NCI-H2227 (cell line): ENCODE measurements around the gene NRARP.

Source experiments
- DNase-seq: peaks from one replicate; lab custom pipeline; 2025; ENCODE audit not compliant: unreplicated experiment; lab: John Stamatoyannopoulos, UW

Gene NRARP

GRCh38 chr9:137278061-137278701, 23.9 kb downstream of the NRARP start:
- no peak for DNase-seq

DNA sequence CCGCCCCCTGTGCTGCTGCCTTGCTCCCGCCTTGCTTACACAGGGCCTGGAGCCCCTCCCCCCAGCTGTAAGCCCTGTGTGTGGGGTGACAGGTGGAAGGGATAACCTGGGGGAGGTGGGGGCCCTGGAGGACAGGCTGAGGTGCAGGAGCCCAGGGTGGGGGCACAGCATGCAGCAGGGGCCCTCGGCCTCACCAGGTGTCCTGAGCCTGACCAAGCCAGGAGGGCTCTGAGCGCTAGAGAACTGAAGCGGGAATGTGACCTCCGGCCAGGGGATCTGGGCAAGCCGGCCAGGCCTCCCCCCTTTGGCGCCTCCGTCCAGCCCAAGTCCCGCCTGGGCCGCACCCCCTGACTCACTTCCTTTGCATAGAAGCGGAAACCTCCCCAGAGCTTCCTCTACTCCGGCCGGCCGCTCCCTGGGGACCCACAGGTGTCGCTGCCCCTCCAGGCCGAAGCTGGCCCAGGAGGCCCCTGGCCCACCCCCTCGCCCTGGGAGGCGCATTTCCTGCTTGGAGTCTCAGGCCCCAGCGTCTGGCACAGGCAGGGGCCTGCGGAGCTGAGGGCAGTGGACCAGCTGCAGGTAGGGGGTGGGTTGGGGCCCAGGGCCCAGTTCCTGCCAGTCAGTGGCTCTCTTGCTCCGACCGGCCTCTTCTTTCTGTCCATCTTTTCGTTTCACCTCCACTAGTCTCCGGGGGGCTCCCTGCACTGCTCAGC, 24.6 kb downstream of the NRARP start, which contains the start of gene TOR4A:
TOR4A (plus strand) TSS at position 398 of the 713 bp plus-strand sequence. CDS start 964 bp downstream, outside the sequence.
- DNase-seq, result no peak

GRCh38 chr9:137276473-137277328, 25.4 kb downstream of the NRARP start:
- no peak for DNase-seq

DNA sequence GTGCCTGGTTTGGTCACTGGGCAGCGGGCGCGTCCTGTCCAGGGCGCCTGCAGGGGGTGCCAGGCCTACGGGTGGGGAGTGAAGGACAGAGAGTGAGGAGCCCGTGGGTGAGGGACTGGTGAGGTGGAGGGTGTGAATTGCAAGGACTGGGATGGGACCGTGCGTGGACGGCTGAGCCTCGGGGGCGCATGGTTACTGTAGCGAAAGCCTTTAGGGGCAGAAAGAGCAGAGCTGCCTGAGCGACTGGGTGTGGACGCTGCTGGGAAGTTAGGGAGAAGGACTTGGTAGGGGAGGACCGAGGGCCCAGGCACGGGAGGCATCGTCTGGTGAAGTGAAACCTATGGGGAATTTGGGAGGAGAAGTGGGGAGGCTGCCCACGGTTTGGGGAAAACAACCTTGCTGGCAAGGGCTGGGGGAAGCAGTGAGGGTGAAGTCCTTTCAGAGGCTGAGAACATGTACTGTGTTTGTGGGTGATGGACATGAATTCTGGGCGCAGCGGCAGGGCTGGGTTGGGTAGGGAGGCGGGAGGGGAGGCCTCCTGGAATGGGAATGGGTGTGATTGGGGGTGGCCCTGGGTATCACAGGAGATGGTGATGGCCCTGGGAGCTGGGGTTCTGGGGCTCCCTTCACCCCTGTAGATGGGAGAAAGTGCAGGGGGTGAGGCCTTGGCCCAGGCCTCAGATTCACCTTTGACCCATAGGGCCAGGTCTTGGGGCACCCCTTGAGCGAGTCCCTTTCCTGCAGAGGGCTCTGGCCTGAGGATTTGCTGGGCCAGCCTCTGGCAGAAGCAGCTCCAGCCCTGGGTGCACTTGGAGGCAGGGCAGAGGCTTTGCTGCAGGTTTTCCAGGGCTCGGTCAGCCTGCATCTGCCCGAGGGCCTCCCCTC, 26.2 kb downstream of the NRARP start:
- DNase-seq, result no peak

GRCh38 chr9:137275203-137275587, 26.9 kb downstream of the NRARP start:
- no peak for DNase-seq

DNA sequence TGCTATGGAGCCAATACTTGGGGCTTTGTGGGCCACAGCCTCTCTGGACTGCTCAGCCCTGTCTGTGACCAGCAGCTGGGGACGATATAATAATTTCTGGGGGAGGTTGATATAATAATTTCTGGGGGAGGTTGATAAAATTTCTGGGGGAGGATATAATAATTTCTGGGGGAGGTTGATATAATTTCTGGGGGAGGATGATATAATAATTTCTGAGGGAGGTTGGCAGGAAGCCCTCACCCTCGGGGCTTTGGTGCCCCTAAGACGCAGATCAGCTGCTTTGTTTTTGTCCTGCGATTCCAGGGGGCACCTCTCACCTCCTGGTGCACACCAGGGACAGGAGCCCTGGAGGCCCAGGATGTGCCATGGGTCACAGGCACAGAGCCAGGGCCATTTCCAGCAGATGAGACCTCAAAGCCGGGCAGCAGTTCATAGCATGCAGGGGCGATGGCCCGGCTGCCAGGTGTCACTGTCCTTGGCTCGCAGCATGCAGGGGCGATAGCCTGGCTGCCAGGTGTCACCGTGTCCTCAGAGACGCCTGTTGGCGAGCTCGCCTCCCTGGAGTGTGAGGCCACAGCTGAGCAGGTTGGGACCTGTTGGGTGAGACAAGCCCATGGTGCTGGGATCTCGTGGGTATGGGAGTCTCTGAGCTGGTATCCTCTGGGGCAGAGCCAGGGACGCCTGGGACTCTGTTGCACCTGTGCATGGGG, 28.3 kb downstream of the NRARP start:
- no peak for DNase-seq

GRCh38 chr9:137273095-137273490, 29.0 kb downstream of the NRARP start:
- DNase-seq, result no peak

DNA sequence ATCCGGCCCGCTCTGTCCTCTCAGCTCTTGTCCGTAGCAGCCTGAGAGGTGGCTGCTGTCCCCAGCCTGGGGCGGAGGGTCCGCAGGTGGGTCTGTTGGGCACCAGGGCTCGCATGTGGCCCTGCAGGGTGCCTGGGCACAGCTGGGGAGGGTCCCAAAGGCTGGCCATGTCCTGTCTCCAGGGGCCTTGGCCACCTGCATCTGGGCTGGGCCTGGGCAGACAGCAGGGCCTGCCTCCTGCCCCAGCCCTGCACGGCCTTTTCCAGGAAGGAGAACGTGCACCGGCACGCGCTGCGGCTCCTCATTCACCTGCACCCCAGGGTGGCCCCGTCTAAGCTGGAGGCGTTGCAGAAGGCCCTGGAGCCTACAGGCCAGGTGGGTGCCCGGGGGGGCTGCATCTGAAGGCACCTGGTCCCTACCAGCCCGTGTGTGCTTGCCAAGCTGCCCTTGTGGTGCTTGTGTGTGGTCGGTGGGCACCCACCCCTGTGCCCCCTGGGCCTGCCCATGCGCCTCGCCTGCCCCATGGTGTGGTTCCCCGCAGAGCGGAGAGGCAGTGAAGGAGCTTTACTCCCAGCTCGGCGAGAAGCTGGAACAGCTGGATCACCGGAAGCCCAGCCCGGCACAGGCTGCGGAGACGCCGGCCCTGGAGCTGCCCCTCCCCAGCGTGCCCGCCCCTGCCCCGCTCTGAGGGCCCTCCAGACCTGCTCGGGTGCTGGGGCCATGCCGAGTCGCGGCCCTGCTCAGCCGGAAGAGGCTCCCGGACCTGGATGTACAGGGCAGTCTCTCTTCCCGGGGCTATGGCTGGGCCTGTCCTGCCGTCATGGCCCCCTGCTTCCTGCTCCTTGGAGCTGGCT, 29.6 kb downstream of the NRARP start:
- DNase-seq, result no peak

DNA sequence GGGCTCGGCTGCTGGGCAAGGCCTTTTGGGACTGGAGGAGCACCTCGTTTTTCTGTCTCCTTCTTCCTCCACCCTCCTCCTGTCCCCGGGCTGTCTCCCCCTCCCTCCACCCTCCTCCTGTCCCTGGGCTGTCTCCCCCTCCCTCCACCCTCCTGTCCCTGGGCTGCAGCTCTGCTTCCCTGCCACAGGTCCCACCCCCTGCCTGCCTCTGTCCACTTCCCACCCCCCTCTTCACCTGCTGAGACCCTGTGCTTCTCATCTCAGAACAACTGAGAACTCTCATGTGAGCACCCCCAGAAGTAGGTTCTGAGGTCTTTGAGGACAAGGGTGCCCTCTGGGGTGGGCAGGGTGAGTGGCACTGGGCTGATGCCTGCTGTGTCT, 30.4 kb downstream of the NRARP start:
- DNase-seq, result no peak

DNA sequence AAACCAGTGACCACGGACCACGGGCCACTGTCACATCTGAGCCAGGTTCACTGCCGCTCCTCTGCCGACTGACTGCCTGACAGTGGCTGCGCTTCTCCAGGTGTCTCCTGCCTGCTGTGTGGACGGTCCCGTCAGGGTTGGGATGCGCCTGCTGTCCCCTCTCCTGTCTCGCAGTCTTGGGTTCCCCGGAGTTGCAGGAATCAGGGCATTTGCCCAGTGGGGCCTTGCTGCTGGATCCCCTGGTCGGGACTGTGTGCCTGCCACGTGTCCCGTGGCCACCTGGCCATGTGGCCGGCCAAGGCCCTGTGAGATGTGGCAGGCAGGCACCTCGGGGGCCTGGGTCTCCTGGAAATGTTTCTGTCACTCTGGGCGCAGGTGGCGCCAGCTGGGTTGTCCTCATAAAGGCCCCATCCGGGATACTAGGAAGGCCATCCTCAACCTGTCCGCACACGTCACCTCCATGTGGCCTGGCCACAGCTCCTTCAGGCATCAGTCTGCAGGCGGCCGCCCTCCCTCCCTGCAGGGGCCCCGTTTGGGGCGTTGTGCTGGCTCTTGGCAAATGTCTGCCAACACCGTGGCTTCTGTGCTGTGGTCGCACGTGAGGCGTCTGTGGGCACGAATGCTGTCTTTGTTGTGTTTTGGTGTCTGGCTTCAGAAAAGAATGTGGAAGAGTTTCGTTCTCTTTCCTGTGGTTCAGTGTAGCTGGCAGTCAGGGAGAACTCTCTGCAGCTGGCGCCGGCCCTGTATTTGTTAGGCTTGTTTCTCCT, 31.0 kb downstream of the NRARP start:
- no peak for DNase-seq

- DNase-seq, result no peak
These were observed 32.8 kb downstream of the NRARP start for GRCh38 chr9:137269231-137269772.

GRCh38 chr9:137268538-137269201, 33.4 kb downstream of the NRARP start:
- no peak for DNase-seq

DNA sequence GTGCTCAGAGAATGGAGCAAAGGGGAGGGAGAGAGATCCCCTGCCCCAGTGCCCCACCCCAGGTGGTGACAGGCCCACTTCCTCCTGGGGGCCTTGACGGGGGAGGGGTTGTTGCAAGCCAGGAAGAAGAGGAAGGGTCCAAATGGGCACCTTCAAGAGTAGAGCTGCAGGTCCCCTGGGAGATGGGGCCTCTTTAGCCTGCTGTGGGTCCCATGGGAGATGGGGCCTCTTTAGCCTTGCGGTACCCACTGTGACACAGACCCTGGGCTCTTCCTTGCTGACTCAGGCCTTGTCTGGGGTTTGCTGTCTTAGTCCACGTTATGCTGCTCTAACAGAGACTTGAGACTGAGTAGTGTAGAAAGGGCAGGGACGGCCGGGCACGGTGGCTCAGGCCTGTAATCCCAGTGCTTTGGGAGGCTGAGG, 34.1 kb downstream of the NRARP start:
- no peak for DNase-seq

DNA sequence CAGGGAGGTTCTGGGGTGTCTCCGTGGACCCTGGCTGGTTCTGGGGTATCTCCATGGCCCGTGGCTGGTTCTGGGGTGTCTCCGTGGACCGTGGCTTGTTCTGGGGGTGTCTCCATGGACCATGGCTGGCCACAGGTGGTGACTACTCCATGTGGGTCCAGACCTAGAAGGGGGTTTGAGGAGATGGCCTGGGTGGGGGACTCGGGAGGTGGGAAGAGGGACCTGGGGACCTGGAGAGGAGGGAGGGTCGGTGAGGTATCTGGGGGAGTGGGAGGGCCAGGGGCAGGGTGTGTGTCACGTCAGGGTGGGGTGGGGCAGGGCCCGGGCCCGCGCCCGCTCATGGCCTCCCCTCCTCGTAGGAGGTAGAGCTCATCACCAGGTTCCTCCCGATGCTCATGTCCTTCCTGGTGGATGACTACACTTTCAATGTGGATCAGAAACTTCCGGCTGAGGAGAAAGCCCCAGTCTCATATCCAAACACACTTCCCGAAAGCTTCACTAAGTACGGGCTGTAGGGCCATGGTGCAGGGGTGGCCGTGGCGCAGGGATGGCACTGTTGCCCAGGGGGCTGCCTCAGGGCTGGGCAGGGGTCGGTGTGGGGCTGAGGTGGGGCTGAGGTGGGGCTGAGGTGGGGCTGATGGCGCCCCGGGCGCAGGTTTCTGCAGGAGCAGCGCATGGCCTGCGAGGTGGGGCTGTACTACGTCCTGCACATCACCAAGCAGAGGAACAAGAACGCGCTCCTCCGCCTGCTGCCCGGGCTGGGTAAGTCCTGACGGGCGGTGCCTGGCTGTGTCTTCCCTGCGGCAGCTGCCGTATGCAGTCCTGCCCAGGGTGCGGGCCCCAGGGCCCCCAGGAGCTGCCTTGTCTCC, 35.3 kb downstream of the NRARP start:
- DNase-seq, result no peak

DNA sequence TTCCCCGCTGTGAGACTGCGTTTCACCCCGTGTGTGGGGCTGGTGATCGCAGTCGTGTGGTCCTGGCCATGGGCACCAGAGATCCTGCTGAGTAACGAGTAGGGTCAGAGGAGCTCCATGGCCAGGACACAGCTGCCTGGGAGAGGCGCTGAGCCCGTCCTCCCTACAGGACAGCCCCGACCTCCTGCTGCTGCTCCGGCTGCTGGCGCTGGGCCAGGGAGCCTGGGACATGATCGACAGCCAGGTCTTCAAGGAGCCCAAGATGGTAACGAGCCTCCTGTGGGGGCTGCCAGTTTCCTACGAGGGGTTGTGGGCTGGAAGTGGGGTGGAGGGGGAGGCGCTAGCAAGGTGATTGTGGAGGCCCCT, 35.9 kb downstream of the NRARP start:
- DNase-seq, result no peak

DNA sequence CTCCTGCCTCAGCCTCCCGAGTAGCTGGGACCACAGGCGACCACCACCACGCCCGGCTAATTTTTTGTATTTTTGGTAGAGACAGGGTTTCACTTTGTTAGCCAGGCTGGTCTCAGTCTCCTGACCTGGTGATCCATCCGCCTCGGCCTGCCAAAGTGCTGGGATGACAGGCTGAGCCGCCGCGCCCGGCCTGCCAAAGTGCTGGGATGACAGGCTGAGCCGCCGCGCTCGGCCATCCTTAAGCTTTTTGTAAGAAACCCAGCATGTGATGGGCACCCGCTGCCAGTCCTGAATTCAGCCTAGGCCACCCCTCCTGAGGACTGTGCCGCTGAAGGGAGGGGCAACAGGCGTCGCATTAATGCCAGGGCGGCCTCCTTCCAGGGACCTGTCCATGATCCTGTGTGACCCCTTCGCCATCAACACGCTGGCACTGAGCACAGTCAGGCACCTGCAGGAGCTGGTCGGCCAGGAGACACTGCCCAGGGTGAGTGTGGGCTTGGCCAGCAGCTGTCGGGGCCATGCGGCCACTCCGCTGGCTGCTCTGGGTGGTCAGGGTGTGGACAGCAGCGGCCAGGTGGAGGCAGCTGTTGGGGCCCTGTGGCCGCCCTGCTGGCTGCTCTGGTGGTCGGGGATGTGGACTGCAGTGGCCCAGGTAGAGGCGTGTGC, 36.4 kb downstream of the NRARP start:
- DNase-seq, result no peak
